Duodenal mucosa (tissue), 2 donors: Measurements from ENCODE around the gene PIK3C2G.

Experiments
- H3K27ac ChIP-seq: one replicate; pipeline ENCODE4 v1.7.0; 2013; ENCODE audit warnings: low read depth, low read length
- H3K27me3 ChIP-seq, 2 donors: one replicate each; pipeline ENCODE4 v1.7.0; 2013; ENCODE audit warnings: low read length in 2 of 2, control low read depth in 1 of 2; ENCODE audit not compliant: insufficient read depth in 2 of 2, control insufficient read depth in 1 of 2
- H3K36me3 ChIP-seq, 2 donors: one replicate each; pipeline ENCODE4 v1.7.0; 2013; ENCODE audit warnings: low read length in 2 of 2, control low read depth in 1 of 2; ENCODE audit not compliant: insufficient read depth in 2 of 2, control insufficient read depth in 1 of 2
- H3K4me1 ChIP-seq, 2 donors: one replicate each; pipeline ENCODE4 v1.7.0; 2013; ENCODE audit warnings: low read length in 2 of 2, control low read depth in 1 of 2; ENCODE audit not compliant: insufficient read depth in 2 of 2, control insufficient read depth in 1 of 2
- H3K4me3 ChIP-seq, 2 donors: one replicate each; pipeline ENCODE4 v1.7.0; 2013; ENCODE audit warnings: low read length in 2 of 2, low read depth in 1 of 2
- H3K9ac ChIP-seq, 2 donors: one replicate each; pipeline ENCODE4 v1.7.0; 2013; ENCODE audit warnings: low read length in 2 of 2, low read depth in 1 of 2
- H3K9me3 ChIP-seq, 2 donors: one replicate each; pipeline ENCODE4 v1.7.0; 2013; ENCODE audit warnings: low read length in 2 of 2, control low read depth in 1 of 2; ENCODE audit not compliant: control insufficient read depth in 1 of 2

The PIK3C2G gene

DNA sequence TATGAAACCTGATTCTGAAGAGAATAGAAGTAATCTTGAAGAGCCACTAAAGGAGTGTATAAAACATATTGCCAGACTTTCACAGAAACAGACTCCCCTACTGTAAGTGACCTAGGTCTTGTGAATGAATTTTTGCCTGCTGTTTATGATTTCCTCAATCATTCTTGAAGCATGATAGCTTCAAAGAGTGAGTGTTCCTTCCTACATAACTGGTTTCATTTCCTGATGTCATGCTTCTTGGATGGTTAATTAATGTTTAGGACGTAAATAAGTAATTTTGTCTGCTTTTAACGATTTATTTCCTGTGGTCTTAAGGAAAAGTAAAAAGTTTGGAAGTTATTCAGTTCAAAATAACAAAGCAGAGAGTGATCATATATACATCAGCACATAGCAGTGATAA lies 129.8 kb downstream of the PIK3C2G start:
- Histone ChIP-seq H3K27ac (no peak overlapping the region), H3K9ac (no peak overlapping the region), H3K27me3 (no peaks in the 10 kb centered on the region), H3K36me3 (no peaks in the 10 kb centered on the region), H3K4me3 (no peak overlapping the region), H3K9me3 (no peaks in the 10 kb centered on the region), H3K4me1 (no peaks in the 10 kb centered on the region)

DNA sequence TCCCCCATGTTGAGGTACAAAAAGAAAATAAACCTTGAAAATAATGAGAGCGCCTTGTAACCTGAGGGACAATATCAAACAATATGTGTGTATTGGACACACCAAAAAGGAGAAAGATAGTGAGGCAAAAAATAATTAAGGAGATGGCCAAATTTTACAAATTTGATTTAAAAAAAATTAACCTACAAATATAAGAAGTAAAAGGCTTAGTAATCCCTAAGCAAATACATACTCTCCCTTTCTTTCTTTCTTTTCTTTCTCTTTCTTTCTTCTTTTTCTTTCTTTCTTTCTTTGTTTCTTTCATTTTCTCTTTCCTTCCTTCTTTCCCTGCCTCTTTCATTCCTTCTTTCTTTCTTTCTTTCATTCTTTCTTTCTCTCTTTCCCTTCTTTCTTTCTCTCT lies 133.4 kb downstream of the PIK3C2G start:
- H3K27ac ChIP-seq, result no peak overlapping the region
- no peaks in the 10 kb centered on the region for H3K27me3 ChIP-seq
- H3K4me3 ChIP-seq, result no peak overlapping the region
- no peaks in the 10 kb centered on the region for H3K4me1 ChIP-seq
- H3K9ac ChIP-seq, result no peak overlapping the region
- no peaks in the 10 kb centered on the region for H3K9me3 ChIP-seq
- no peaks in the 10 kb centered on the region for H3K36me3 ChIP-seq

DNA sequence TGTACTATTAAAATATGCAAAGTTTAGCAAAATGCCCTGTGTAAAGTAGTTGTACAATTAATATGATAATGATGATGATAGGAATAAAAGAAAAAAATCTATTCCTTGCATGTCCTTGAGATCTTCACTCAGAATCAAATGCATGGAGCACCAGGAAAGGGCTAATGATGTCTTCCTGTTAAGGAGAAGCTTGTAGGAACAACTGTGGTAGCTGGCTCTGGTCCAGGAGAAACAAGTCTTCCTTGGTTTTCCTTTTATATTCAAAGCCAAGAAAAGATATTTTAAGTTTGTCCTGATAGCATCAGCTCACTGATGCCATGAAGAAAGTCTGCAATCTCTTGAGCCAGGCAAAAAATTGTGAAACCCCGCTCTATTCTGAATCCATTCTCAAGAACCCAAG lies 138.9 kb downstream of the PIK3C2G start:
- no peak overlapping the region for H3K4me3 ChIP-seq
- no peaks in the 10 kb centered on the region for H3K4me1 ChIP-seq
- no peak overlapping the region for H3K9ac ChIP-seq
- H3K36me3 ChIP-seq, result no peaks in the 10 kb centered on the region
- no peaks in the 10 kb centered on the region for H3K9me3 ChIP-seq
- H3K27me3 ChIP-seq, result no peaks in the 10 kb centered on the region
- H3K27ac ChIP-seq, result no peak overlapping the region

DNA sequence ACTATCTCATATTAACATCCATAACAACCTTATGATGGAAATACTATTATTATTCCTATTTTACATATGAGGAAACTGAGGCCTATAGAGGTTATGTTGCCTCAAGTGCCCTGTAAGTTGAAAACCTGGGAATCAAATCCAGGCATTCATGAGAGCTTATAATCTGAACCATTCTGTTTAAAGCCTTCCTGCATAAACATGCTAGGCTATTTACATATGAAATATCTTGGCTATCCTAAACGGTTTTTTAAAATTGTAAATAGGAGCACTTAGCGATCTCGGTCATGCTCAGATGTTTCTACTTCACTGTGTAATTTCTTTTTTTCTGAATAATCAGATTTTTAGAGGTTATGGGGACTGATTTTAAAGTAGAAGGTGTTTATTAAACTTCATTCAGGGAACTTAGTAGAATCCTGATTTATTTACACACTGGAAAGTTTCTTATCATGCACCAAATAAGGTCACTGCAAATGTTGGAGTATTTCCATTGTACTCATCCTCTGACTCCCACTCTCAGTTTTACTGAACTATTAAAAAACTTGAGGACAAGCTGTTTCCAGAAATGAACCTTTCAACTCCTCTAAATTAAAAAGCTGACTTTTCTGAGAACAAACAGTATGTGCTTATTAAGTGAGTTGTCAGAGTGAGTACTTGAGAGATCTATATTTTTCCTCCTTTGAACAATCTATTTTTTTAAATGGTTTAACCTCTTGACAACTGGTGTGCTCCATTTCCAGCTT lies 141.7 kb downstream of the PIK3C2G start:
- Histone ChIP-seq H3K4me3 (no peak overlapping the region), H3K9me3 (no peaks in the 10 kb centered on the region), H3K4me1 (no peaks in the 10 kb centered on the region), H3K36me3 (no peaks in the 10 kb centered on the region), H3K9ac (no peak overlapping the region), H3K27me3 (no peaks in the 10 kb centered on the region), H3K27ac (no peak overlapping the region)

DNA sequence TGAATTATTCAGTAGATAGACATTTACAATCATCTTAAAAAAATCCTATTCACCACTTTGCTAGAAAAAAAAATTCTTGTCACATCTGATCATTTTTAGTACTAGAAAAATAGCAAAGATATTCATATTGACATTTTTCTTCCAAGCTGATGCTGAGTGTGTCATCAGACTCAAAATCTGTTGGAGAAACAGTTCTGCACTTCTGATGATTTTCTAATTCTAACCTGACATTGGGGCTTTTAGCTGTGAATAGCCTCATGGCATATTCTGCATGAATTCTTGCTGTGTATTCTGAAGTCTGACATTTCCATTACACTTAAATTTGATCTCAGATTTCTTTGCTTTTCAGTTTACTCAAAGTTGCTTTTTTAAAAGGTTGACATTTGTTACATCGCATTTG lies 150.1 kb downstream of the PIK3C2G start:
- Histone ChIP-seq H3K36me3 (no peaks in the 10 kb centered on the region), H3K9ac (no peak overlapping the region), H3K27ac (no peak overlapping the region)

DNA sequence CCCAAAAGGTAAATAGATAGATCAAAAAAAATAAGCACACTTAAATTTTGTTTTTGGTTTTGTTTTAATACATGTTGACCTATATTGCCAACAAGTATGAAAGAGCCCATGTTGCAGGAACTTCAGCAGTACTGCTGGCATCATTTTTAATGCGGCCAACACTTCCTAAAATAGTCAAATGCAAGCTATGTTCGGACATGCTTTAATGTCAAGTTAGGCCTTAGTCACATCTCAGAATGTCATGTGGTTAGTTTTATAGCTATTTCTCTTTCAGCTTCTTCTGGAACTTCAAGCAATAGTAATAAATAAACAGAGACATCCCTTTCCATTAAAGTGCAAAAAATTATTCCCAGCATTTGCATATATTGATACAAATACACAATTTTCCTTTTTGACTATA lies 153.4 kb downstream of the PIK3C2G start:
- Histone ChIP-seq H3K9ac (no peak overlapping the region), H3K4me3 (no peak overlapping the region), H3K36me3 (no peaks in the 10 kb centered on the region), H3K27me3 (no peaks in the 10 kb centered on the region), H3K27ac (no peak overlapping the region), H3K4me1 (peaks cover 2 to 4% of the 10 kb centered on the region in 2 donors), H3K9me3 (no peaks in the 10 kb centered on the region)

More for the DNA sequence above, 150.1 kb downstream of the PIK3C2G start:
- H3K4me3 ChIP-seq, result no peak overlapping the region
- H3K9me3 ChIP-seq, result no peaks in the 10 kb centered on the region
- H3K27me3 ChIP-seq, result no peaks in the 10 kb centered on the region
- H3K4me1 ChIP-seq, result peaks cover 0 to 2% of the 10 kb centered on the region in 2 donors

DNA sequence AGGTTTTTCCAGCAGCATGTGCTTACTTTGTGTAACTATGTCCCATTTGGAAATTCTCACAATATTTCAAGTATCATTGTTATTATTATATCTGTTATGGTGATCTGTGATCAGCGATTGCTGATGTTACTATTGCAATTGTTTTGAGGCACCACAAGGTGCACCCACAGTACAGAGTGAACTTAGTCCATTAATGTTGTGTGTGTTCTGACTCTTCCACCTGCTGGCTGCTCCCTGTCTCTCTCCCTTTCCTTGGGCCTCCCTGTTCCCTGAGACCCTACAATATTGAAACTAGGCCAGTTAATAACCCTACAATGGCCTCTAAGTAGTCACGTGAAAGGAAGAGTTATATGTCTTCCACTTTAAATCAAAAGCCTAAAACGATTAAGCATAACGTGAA lies 153.9 kb downstream of the PIK3C2G start:
- Histone ChIP-seq H3K27ac (no peak overlapping the region), H3K4me1 (peaks cover 2 to 4% of the 10 kb centered on the region in 2 donors), H3K9me3 (no peaks in the 10 kb centered on the region), H3K36me3 (no peaks in the 10 kb centered on the region), H3K4me3 (no peak overlapping the region), H3K27me3 (no peaks in the 10 kb centered on the region), H3K9ac (no peak overlapping the region)

DNA sequence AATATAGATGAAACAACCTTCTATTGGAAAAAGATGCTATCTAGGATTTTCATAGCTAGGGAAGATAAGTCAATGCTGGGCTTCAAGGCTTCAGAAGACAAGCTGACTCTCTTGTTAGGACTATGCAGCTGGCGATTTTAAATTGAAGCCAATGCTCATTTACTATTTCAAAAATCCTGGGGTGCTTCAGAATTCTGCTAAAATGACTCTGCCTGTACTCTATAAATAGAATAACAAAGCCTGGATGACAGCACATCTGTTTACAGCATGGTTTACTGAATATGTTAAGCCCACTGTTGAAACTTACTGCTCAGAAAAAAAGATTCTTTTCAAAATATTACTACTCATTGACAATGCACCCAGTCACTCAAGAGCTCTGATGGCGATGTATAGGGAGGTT lies 155.1 kb downstream of the PIK3C2G start:
- H3K27ac ChIP-seq, result no peak overlapping the region
- no peaks in the 10 kb centered on the region for H3K9me3 ChIP-seq
- peaks cover 2 to 4% of the 10 kb centered on the region in 2 donors for H3K4me1 ChIP-seq
- no peaks in the 10 kb centered on the region for H3K36me3 ChIP-seq
- H3K9ac ChIP-seq, result no peak overlapping the region
- no peaks in the 10 kb centered on the region for H3K27me3 ChIP-seq
- H3K4me3 ChIP-seq, result no peak overlapping the region

DNA sequence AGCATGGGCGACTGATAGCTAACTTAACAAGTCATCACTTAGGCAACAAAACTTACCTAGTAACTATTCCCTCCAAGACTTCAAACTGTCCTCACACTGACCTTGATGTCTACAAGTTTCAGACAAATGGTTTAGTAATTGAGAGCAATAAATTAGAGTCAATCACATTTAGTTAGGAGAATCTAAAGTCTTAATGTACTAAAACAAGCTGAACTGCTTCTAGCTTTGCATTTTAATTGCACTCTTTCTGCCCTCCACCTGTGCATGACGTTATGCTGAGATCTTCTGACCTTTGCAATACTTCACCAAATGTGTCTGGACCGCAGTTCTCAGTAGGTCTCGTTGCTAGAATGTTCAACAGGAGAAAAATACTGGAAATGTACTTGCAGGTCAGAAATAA lies 158.0 kb downstream of the PIK3C2G start:
- no peaks in the 10 kb centered on the region for H3K9me3 ChIP-seq
- peaks cover 2 to 4% of the 10 kb centered on the region in 2 donors for H3K4me1 ChIP-seq
- H3K36me3 ChIP-seq, result no peaks in the 10 kb centered on the region
- H3K27ac ChIP-seq, result no peak overlapping the region
- H3K4me3 ChIP-seq, result no peak overlapping the region
- H3K9ac ChIP-seq, result no peak overlapping the region
- no peaks in the 10 kb centered on the region for H3K27me3 ChIP-seq

DNA sequence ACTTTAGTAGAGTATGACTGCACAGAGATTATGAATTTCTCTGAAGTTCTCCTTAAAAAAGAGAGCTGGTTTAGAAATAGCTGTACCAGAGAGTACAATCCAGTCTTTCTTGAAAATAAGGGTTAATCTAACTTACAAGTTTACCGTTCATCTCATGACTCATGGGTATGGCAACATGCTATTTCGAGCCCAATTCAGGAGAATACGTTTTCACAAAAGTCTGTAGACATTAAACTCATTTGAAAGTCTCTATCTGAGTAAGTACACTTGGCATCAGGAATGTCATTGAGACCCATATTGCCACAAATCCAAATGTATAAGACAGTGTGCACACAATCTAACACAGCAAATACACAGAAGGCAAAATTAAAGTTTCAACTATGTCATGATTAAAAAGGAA lies 160.5 kb downstream of the PIK3C2G start:
- no peaks in the 10 kb centered on the region for H3K27me3 ChIP-seq
- no peaks in the 10 kb centered on the region for H3K36me3 ChIP-seq
- no peak overlapping the region for H3K9ac ChIP-seq
- no peak overlapping the region for H3K27ac ChIP-seq
- H3K4me3 ChIP-seq, result no peak overlapping the region
- H3K4me1 ChIP-seq, result peaks cover 0 to 4% of the 10 kb centered on the region in 2 donors
- H3K9me3 ChIP-seq, result no peaks in the 10 kb centered on the region
